Astrocyte (in vitro differentiated cells and primary cell): ENCODE results near the gene OSBPL9.

Experiments
- EZH2 ChIP-seq: IDR thresholded peaks from 2 replicates; pipeline ENCODE4 v1.6.1; 2012; ENCODE audit warnings: mild to moderate bottlenecking, low read length, inconsistent platforms; ENCODE audit not compliant: insufficient read depth
- TF ChIP-seq, protein P1 (sequence below): IDR thresholded peaks from 2 replicates; pipeline ENCODE4 v1.5.1; 2011; ENCODE audit warnings: low read depth, mild to moderate bottlenecking, inconsistent platforms, low read length, moderate library complexity; ENCODE audit not compliant: insufficient read depth

GRCh38 chr1:51761351-51761750 lies 144.5 kb downstream of the OSBPL9 start:
- TF ChIP-seq, protein P1, sequence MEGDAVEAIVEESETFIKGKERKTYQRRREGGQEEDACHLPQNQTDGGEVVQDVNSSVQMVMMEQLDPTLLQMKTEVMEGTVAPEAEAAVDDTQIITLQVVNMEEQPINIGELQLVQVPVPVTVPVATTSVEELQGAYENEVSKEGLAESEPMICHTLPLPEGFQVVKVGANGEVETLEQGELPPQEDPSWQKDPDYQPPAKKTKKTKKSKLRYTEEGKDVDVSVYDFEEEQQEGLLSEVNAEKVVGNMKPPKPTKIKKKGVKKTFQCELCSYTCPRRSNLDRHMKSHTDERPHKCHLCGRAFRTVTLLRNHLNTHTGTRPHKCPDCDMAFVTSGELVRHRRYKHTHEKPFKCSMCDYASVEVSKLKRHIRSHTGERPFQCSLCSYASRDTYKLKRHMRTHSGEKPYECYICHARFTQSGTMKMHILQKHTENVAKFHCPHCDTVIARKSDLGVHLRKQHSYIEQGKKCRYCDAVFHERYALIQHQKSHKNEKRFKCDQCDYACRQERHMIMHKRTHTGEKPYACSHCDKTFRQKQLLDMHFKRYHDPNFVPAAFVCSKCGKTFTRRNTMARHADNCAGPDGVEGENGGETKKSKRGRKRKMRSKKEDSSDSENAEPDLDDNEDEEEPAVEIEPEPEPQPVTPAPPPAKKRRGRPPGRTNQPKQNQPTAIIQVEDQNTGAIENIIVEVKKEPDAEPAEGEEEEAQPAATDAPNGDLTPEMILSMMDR: no peak
- TF ChIP-seq EZH2: no peak
